Measurements from ENCODE around the gene SRMS. TPM values are rescaled to one million over a fixed set of nuclear protein-coding genes. Genes with fewer than 3 reads are reported as not detected.

Gene SRMS
- total and polyA plus RNA-seq, 4 donors, result not detected

DNA sequence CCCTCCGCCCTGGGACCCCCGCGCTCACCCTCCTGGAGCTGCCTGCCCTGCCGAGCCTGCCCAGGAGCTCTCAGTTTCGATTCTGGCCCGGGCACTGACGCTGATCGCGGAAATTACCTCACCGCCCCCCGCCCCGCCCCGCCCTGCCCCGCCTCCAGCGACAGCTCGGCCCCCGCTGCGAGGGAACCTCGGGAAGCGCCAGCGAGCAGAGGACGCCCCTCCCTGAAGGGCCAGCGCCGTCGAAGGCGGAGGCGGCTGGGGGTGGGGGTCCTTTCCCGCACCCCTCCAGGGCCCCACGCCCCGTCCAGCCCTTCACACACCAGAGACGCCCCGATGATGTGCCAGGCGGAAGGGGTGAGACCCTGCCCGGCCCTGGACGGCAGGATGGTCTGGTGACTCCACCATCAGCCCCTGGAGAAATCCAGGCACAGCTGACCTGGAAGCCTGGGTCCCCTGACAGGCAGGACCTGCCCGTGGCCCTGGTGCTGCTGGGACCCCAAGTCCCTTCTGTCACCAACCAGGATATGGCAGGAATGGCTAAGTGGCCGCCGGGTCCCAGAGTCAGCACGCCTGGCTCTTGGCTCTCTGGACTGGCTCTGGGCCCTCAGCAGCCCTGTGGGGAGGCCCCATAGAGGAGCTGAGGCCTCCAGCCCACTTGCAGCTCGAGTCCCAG, 26.7 kb upstream of the SRMS start, which contains the start of gene HELZ2:
Gene HELZ2, minus strand, starts transcription at position 84 of the 673 bp plus-strand sequence. CDS start 1,854 bp downstream, outside the sequence.
- WGBS, result 11% methylated on average over 40 of the region's 40 CpGs
- H3K27me3 ChIP-seq (ENCODE audit: control insufficient read depth in 4 of 4, insufficient read depth in 4 of 4, low read length in 3 of 4), result peaks cover 0 to 1% (median 0%) of the 10 kb centered on the region in 4 donors
- peak; percentile 78 for DNase-seq (ENCODE audit: low spot score)
- TF ChIP-seq HNF4G (IDR thresholded peaks at IDR 0.05) (no peak), SP1 (IDR thresholded peaks at IDR 0.05) (no peak), EGR1 (IDR thresholded peaks at IDR 0.05; ENCODE audit: low read depth in 2 of 2) (no peak), TAF1 (conservative IDR thresholded peaks at IDR 0.05) (no peak), RXRA (IDR thresholded peaks at IDR 0.05) (no peak)
- TF ChIP-seq, protein P1, sequence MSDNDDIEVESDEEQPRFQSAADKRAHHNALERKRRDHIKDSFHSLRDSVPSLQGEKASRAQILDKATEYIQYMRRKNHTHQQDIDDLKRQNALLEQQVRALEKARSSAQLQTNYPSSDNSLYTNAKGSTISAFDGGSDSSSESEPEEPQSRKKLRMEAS (IDR thresholded peaks at IDR 0.05), result no peak
- no peaks in the 10 kb centered on the region for H3K9me3 ChIP-seq (ENCODE audit: control insufficient read depth in 4 of 4, low read length in 3 of 4)
- peak within 1 kb of the TSS; percentile 68 to 96 (median 71) for H3K4me3 ChIP-seq (ENCODE audit: low read depth in 1 of 3, low read length in 3 of 3)
- H3K9ac ChIP-seq (ENCODE audit: low read depth in 1 of 2, low read length in 2 of 2), result peak within 1 kb of the TSS; percentile 94 to 95
- peak within 1 kb of the TSS; percentile 63 to 72 for H3K27ac ChIP-seq (ENCODE audit: low read depth in 1 of 2, low read length in 2 of 2)
- no peaks in the 10 kb centered on the region for H3K36me3 ChIP-seq (ENCODE audit: control insufficient read depth in 4 of 4, insufficient read depth in 3 of 4, low read depth in 1 of 4, low read length in 3 of 4)
- peaks cover 6 to 22% (median 16%) of the 10 kb centered on the region in 4 donors for H3K4me1 ChIP-seq (ENCODE audit: control insufficient read depth in 4 of 4, insufficient read depth in 4 of 4, low read length in 3 of 4)

DNA sequence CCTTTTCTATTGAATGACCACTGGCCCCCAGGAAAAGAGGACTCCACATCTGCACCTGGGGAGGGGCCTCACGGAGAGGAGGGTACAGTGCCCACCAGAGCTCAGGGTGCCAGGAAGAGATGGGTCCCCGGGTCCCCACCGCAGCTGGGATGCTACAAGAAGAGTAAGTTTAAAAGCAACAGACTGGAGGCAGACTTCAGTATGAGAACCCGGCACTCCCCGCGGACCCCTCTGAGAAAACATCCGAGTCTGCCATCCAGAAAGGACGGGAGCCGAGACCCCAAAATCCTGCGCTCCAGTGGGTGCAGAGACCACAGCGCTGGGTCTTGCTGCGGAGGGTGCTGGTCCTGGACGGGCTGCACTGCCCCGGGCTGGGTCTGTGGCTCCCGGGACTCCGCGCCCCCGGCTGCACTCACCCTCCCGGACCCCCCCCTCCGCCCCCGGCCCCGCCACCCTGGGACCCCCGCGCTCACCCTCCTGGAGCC, 26.1 kb upstream of the SRMS start:
- DNase-seq (ENCODE audit: low spot score), result no peak
- H3K4me3 ChIP-seq (ENCODE audit: low read depth in 1 of 3, low read length in 3 of 3), result peak overlapping the region; percentile 68 to 96 (median 71)
- H3K9ac ChIP-seq (ENCODE audit: low read depth in 1 of 2, low read length in 2 of 2), result peak overlapping the region; percentile 94 to 95
- H3K27ac ChIP-seq (ENCODE audit: low read depth in 1 of 2, low read length in 2 of 2), result peak overlapping the region; percentile 9 to 46
- no peaks in the 10 kb centered on the region for H3K9me3 ChIP-seq (ENCODE audit: control insufficient read depth in 4 of 4, low read length in 3 of 4)
- TF ChIP-seq FOXA2 (IDR thresholded peaks at IDR 0.05), result no peak
- no peak for TF ChIP-seq FOXA1 (IDR thresholded peaks at IDR 0.05)
- no peak for TF ChIP-seq RXRA (IDR thresholded peaks at IDR 0.05)
- TF ChIP-seq, protein P2, sequence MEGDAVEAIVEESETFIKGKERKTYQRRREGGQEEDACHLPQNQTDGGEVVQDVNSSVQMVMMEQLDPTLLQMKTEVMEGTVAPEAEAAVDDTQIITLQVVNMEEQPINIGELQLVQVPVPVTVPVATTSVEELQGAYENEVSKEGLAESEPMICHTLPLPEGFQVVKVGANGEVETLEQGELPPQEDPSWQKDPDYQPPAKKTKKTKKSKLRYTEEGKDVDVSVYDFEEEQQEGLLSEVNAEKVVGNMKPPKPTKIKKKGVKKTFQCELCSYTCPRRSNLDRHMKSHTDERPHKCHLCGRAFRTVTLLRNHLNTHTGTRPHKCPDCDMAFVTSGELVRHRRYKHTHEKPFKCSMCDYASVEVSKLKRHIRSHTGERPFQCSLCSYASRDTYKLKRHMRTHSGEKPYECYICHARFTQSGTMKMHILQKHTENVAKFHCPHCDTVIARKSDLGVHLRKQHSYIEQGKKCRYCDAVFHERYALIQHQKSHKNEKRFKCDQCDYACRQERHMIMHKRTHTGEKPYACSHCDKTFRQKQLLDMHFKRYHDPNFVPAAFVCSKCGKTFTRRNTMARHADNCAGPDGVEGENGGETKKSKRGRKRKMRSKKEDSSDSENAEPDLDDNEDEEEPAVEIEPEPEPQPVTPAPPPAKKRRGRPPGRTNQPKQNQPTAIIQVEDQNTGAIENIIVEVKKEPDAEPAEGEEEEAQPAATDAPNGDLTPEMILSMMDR (IDR thresholded peaks at IDR 0.05; ENCODE audit: low read depth, low read length, missing input control), result no peak
- TF ChIP-seq YY1 (IDR thresholded peaks at IDR 0.05), result no peak
- TF ChIP-seq RAD21 (IDR thresholded peaks at IDR 0.05), result no peak
- peaks cover 6 to 23% (median 17%) of the 10 kb centered on the region in 4 donors for H3K4me1 ChIP-seq (ENCODE audit: control insufficient read depth in 4 of 4, insufficient read depth in 4 of 4, low read length in 3 of 4)
- WGBS, result 2% methylated on average over 24 of the region's 24 CpGs
- no peaks in the 10 kb centered on the region for H3K27me3 ChIP-seq (ENCODE audit: control insufficient read depth in 4 of 4, insufficient read depth in 4 of 4, low read length in 3 of 4)
- peaks cover 0 to 4% (median 0%) of the 10 kb centered on the region in 4 donors for H3K36me3 ChIP-seq (ENCODE audit: control insufficient read depth in 4 of 4, insufficient read depth in 3 of 4, low read depth in 1 of 4, low read length in 3 of 4)

DNA sequence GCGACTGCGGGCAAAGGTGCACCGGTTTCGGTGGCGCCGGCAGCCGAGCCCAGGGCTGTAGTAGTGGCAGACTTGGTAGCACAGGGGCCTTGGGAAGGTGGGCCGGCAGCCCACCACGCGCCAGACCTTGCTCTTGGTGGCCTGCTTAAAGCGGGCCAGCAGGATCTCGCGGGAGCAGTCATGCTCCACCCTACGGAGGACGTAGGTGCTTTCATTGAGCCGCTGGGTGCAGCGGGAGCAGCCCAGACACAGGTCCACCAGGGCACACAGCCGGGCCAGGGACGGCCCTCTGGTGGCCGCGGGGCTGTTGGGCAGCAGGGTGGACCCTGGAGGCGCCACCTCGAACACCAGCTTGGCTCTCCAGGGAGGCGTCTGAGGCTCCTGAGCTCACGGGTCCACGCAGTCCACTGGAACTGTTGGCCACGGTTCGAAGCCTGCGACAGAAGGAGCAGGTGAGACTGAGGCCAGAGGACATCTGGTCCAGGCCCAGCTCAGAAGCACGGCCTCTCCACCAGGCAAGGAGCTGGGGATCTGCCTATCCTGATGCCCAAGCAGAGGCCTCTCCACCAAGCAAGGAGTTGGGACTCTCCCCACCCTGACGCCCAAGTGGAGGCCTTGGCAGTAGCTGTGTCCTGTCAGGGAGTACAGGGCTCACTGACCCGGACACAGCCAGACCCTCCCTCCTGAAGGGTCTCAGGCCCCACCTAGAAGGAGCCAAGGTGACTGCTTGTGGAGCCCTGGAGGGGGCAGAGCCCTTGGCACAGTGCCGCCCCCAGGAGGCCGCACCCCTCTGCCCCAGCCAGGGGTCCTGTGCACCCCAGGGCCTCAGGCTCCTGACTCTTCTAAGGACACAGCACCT, 25.5 kb upstream of the SRMS start:
- Histone ChIP-seq H3K36me3 (ENCODE audit: control insufficient read depth in 4 of 4, insufficient read depth in 3 of 4, low read depth in 1 of 4, low read length in 3 of 4) (peaks cover 0 to 7% (median 0%) of the 10 kb centered on the region in 4 donors), H3K27ac (ENCODE audit: low read depth in 1 of 2, low read length in 2 of 2) (peak overlapping the region in 1 of 2 donors; percentile 9), H3K9ac (ENCODE audit: low read depth in 1 of 2, low read length in 2 of 2) (peak overlapping the region; percentile 94 to 95), H3K4me1 (ENCODE audit: control insufficient read depth in 4 of 4, insufficient read depth in 4 of 4, low read length in 3 of 4) (peaks cover 6 to 28% (median 20%) of the 10 kb centered on the region in 4 donors), H3K9me3 (ENCODE audit: control insufficient read depth in 4 of 4, low read length in 3 of 4) (no peaks in the 10 kb centered on the region), H3K4me3 (ENCODE audit: low read depth in 1 of 3, low read length in 3 of 3) (peak overlapping the region; percentile 68 to 96 (median 71)), H3K27me3 (ENCODE audit: control insufficient read depth in 4 of 4, insufficient read depth in 4 of 4, low read length in 3 of 4) (no peaks in the 10 kb centered on the region)
- WGBS, result 91% methylated on average over 34 of the region's 34 CpGs
- DNase-seq (ENCODE audit: low spot score), result no peak
- TF ChIP-seq NR2F2 (IDR thresholded peaks at IDR 0.05) (no peak), HNF4G (IDR thresholded peaks at IDR 0.05) (no peak), FOXA1 (IDR thresholded peaks at IDR 0.05) (no peak)

All from liver (tissue), 9 donors.